ENCODE data around the gene ITGA11.

ITGA11 gene

DNA sequence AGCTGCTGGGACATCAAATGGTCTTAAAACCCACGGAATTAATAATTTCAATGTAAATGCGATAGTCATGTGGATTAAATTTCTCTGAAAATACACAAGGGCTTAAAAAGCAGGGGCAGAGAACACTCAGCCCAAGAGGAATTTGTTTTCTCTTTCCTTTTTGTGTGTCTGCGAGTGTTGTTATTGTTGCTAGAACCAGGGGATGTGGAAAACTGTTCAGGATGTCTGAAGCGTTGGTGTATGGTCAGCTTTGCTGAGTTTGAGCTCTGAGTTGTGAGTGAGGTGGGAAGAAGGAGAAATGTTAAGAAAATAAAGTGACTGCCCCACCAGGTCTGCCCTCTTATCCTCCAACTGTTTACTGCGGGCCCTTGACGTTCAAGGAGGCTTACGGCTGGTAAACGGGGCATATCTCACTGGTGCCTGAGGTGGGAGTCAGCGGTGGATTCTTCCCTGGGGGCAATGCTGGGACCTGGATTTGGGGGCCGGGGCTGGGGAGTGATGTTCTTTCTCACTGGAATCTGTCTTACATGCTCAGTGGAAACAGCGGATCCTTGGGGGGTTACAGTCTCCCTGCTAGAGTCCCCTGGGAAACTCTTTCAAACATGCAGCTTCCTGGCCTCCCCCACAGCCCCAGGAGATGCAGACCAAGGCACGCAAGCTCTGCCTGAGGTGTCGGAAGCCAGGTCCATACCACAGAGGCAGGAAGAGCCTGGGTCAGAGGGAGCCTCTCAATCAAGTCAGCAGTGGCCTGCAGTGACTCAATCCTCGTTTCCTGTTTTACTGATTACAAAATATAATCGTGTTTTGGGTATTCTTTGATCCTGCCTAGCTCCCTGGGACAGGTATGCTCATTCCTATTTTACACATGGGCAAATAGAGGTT lies 41.8 kb downstream of the ITGA11 start:
- in situ Hi-C loops (cut with HindIII; ENCODE audit: low pct_ligation_motif_present, low sequenced_read_pairs), result no loop called here
- peak; percentile 89 for DNase-seq
- Histone ChIP-seq H3K27me3 (replicated peaks) (no peaks in the 10 kb centered on the region), H3K4me3 (ENCODE audit: low read depth, low read length) (no peak overlapping the region), H3K36me3 (replicated peaks) (peaks cover 4% of the 10 kb centered on the region), H3K27ac (peak overlapping the region; percentile 78)
- TF ChIP-seq, protein P1, sequence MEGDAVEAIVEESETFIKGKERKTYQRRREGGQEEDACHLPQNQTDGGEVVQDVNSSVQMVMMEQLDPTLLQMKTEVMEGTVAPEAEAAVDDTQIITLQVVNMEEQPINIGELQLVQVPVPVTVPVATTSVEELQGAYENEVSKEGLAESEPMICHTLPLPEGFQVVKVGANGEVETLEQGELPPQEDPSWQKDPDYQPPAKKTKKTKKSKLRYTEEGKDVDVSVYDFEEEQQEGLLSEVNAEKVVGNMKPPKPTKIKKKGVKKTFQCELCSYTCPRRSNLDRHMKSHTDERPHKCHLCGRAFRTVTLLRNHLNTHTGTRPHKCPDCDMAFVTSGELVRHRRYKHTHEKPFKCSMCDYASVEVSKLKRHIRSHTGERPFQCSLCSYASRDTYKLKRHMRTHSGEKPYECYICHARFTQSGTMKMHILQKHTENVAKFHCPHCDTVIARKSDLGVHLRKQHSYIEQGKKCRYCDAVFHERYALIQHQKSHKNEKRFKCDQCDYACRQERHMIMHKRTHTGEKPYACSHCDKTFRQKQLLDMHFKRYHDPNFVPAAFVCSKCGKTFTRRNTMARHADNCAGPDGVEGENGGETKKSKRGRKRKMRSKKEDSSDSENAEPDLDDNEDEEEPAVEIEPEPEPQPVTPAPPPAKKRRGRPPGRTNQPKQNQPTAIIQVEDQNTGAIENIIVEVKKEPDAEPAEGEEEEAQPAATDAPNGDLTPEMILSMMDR (IDR thresholded peaks at IDR 0.05; ENCODE audit: low read depth, low read length, missing control alignments), result no peak

DNA sequence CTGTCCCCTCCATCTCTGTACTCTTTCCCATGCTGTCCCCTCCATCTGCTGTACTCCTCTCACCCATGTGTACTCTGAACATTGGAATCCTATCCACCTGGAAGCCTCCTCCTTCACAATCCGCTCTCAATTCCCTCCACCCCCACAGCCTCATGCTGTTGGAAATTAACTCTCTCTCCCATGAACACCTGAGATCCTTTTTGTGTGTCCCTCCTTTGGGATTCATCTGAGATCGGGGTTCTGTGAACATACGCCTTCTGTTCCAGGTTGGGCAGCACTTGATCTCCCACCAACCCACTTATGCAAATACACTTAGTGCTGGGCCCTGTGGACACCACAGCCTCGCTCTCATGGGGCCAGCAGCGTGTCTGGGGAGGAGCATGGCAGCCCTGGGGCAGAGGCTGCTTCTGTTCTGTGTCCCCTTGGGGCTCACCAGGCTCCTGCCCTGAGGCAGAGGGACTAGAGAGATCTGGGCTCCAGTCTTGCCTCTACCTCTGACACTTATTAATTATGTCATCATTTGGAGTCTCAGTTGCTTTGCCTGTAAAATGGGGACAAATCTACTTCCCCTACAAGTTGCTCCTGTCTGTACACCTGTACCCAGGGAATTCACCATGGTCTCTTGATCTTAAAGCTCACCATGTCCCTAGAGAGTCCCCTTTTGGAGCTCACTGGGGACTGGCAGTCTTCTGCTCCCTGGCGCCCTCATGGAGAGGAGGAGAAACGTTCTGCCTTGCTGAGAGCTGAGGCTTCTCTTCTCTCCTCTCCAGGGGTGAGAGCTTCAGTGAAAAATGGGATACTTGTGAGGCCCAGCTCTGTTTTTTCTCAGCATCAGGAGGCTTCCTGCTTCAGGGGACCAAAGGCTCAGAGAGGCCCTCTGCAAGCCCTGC lies 42.7 kb downstream of the ITGA11 start:
- no peak for DNase-seq
- TF ChIP-seq, protein P1 (IDR thresholded peaks at IDR 0.05; ENCODE audit: low read depth, low read length, missing control alignments), result peak; percentile 55
- in situ Hi-C loops (cut with HindIII; ENCODE audit: low pct_ligation_motif_present, low sequenced_read_pairs), result no loop called here

DNA sequence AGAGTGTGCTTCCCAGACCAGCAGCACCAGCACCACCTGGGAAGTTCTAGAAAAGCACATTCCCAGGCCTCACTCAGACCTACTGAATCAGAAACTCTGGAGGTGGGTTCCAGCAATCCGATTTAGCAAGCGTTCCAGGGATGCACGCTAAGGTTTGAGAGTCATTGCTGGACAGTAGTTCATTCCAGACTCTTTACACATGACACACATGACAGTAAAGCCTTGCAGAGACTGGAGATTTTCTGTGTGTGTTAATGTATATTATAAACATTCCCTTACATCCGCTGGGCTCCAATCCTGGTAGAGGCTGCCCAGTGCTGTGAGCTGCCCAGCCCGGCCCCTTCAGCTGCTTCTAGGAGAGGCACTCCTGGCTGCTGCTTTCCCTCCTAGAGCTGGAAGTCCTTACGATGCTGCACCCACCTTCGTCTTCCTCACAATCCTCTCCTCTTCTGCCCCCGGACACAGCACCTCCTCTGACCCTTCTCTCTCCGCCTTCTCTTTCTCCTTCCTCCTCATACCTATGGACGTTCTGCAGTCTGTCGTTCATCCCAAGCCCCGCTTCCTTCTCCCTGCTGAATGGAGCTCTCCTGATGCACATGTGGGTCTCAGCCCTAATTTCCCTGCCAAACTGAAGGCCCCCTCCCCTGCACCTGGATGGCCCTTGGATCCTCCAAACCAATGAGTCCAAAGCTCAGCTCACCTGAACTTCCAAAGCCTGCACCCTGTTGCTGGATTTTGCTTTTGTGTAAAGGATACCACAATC lies 44.4 kb downstream of the ITGA11 start:
- in situ Hi-C loops (cut with HindIII; ENCODE audit: low pct_ligation_motif_present, low sequenced_read_pairs), result no loop called here
- H3K4me3 ChIP-seq (ENCODE audit: low read depth, low read length), result no peak overlapping the region
- TF ChIP-seq, protein P1 (IDR thresholded peaks at IDR 0.05; ENCODE audit: low read depth, low read length, missing control alignments), result no peak
- H3K27me3 ChIP-seq (replicated peaks), result no peaks in the 10 kb centered on the region
- no peak for DNase-seq
- no peak overlapping the region for H3K27ac ChIP-seq
- H3K36me3 ChIP-seq (replicated peaks), result peaks cover 4% of the 10 kb centered on the region

More for the DNA sequence above, 42.7 kb downstream of the ITGA11 start:
- peak overlapping the region; percentile 78 for H3K27ac ChIP-seq
- H3K4me3 ChIP-seq (ENCODE audit: low read depth, low read length), result no peak overlapping the region
- no peaks in the 10 kb centered on the region for H3K27me3 ChIP-seq (replicated peaks)
- peaks cover 4% of the 10 kb centered on the region for H3K36me3 ChIP-seq (replicated peaks)

DNA sequence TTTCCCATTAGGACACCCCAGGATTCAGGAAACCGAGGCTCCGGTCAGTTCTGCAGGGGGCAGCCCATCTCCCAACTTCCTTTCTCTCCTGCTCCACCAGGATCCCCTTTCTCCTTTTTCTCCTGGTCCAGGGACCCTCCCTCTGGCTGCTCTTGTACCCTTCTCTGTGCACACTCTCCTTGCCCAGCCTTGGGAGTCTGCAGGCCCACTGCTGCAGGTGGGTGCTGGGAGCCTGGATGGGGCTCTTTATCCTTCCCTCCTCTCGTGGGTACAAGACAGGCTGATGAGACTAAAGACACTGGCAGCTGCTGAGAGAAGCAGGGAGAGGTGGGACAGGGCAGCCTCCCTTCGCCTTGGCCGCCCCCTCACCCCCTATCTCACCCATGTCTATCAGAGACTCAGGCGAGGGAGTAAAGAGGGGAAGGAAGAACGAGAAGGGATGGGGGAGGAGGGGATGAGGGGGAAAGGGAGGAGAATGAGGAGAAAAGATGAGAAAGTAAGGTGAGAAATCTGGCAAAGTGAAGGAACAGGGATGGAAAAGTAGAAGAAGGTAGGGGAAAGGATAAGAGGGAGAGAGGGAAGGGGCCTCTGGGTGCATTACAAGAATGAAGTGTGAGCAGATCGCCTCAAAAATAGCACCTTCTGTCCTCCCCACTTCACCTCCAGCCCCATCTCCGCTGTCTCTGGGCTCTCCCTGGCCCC lies 45.2 kb downstream of the ITGA11 start:
- in situ Hi-C loops (cut with HindIII; ENCODE audit: low pct_ligation_motif_present, low sequenced_read_pairs), result no loop called here
- DNase-seq, result no peak
- H3K27ac ChIP-seq, result no peak overlapping the region
- H3K27me3 ChIP-seq (replicated peaks), result no peaks in the 10 kb centered on the region
- H3K4me3 ChIP-seq (ENCODE audit: low read depth, low read length), result no peak overlapping the region
- TF ChIP-seq, protein P1 (IDR thresholded peaks at IDR 0.05; ENCODE audit: low read depth, low read length, missing control alignments), result no peak
- peaks cover 4% of the 10 kb centered on the region for H3K36me3 ChIP-seq (replicated peaks)

Measured in brain microvascular endothelial cell (primary cell).